Measurements from ENCODE around the gene ADAMTS17.

ADAMTS17 gene

DNA sequence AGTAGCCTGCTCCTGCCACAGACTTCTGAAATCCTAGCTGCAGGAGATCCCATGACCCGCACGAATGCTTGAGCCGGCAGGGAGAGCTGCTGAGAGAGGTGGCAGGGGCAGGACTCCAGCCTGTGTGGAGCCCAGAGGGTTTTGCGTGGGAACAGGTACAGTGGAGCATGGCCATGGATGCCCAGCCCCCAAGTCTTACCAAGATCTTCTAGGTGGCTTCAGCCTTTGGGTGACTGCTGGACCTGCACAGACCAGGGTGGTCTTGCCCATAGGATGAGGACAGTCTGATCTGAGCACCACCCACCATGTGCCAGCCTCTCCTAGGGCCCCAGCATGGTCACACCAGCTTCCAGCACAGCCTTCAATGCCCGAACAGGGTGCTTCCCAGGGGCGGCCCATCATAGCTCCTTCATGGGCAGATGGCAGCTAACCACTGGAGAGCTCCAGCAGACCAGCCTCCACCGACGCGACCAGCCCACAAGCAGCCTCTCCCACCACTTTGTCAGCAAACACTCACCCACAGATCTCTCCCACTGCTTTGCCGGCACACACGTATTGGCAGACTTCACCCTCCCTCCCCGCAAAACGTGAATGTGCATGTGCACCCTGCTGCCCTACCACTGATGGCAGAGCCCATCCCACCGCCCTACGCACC, 56.0 kb downstream of the ADAMTS17 start:
- DNase-seq: no peak
- Histone ChIP-seq H3K4me3 (ENCODE audit: low read depth, low read length) (no peak overlapping the region), H3K36me3 (no peaks in the 10 kb centered on the region), H3K27me3 (ENCODE audit: insufficient read depth, low read depth, severe bottlenecking) (peaks cover 7% of the 10 kb centered on the region), H3K27ac (no peak overlapping the region), H3K9me3 (ENCODE audit: severe bottlenecking) (no peaks in the 10 kb centered on the region)
- TF ChIP-seq, protein P1, sequence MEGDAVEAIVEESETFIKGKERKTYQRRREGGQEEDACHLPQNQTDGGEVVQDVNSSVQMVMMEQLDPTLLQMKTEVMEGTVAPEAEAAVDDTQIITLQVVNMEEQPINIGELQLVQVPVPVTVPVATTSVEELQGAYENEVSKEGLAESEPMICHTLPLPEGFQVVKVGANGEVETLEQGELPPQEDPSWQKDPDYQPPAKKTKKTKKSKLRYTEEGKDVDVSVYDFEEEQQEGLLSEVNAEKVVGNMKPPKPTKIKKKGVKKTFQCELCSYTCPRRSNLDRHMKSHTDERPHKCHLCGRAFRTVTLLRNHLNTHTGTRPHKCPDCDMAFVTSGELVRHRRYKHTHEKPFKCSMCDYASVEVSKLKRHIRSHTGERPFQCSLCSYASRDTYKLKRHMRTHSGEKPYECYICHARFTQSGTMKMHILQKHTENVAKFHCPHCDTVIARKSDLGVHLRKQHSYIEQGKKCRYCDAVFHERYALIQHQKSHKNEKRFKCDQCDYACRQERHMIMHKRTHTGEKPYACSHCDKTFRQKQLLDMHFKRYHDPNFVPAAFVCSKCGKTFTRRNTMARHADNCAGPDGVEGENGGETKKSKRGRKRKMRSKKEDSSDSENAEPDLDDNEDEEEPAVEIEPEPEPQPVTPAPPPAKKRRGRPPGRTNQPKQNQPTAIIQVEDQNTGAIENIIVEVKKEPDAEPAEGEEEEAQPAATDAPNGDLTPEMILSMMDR (IDR thresholded peaks at IDR 0.05; ENCODE audit: low read depth, low read length): no peak

- DNase-seq: no peak
- Histone ChIP-seq H3K36me3 (no peaks in the 10 kb centered on the region), H3K27me3 (ENCODE audit: insufficient read depth, low read depth, severe bottlenecking) (peaks cover 9% of the 10 kb centered on the region), H3K9me3 (ENCODE audit: severe bottlenecking) (no peaks in the 10 kb centered on the region), H3K4me3 (ENCODE audit: low read depth, low read length) (no peak overlapping the region), H3K27ac (no peak overlapping the region)
- TF ChIP-seq, protein P1 (IDR thresholded peaks at IDR 0.05; ENCODE audit: low read depth, low read length): no peak
These were observed 57.1 kb downstream of the ADAMTS17 start for GRCh38 chr15:100284701-100285100.

DNA sequence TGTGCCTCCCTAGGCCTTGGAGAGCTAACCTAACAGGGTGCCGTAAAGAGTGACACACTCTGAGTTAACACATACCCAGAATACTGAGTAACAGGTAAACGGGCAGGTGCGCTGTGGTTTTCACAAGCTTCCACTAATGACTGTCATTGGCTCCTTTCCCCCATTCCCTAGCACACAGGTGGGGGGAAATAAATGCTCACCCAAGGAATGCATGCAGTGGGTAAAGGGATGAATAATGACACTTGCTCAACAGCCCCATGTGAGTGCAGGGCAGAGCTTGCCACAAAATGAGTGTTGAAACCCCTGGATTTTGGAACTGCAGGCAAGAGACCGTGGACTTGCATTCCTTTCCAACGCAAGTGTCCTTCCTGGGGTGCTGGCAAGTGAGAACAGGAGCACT, 57.6 kb downstream of the ADAMTS17 start:
- Histone ChIP-seq H3K36me3 (no peaks in the 10 kb centered on the region), H3K27me3 (ENCODE audit: insufficient read depth, low read depth, severe bottlenecking) (peaks cover 9% of the 10 kb centered on the region), H3K4me3 (ENCODE audit: low read depth, low read length) (no peak overlapping the region), H3K27ac (no peak overlapping the region), H3K9me3 (ENCODE audit: severe bottlenecking) (no peaks in the 10 kb centered on the region)
- no peak for DNase-seq
- TF ChIP-seq, protein P1 (IDR thresholded peaks at IDR 0.05; ENCODE audit: low read depth, low read length): no peak

DNA sequence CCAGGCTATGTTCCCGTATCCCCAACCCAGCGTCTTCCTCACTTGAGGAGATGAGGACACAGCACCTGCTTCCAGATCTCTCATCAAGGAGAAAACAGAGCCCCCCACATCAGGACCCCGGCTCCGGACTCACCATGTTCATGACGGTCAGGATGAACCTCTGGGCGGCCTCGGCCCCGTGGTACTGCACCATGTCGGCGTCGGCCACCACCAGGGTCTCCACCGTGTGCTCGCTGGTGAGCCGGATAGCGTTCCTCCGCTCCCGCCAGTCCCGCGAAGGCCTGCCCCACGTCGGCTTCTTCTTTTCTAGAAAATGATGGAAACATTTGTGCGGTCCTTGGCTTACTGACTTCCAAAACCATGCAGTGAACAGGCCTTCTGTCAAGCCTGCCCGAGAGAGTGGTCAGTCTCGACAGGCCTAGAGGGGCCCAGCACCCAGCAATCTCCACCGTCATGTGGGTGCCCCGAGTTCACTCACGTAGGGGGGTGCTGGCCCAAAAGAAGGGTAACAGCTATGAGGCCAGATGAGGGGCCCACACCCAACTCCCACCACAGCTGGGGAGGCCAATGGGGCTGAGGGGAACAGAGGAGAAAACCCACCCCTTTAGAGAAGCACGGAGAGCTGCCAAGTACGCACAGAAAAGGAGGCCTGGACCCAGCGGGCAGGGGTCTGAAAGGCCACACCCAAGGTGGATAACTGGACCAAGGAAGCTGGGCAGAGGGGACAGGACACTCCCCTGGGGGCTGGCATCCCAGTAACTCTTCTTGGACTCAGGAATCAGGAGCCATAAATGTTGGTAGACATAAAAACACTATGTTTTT, 60.5 kb downstream of the ADAMTS17 start:
- no peaks in the 10 kb centered on the region for H3K9me3 ChIP-seq (ENCODE audit: severe bottlenecking)
- TF ChIP-seq, protein P1 (IDR thresholded peaks at IDR 0.05; ENCODE audit: low read depth, low read length): no peak
- no peak overlapping the region for H3K27ac ChIP-seq
- peaks cover 23% of the 10 kb centered on the region for H3K27me3 ChIP-seq (ENCODE audit: insufficient read depth, low read depth, severe bottlenecking)
- no peaks in the 10 kb centered on the region for H3K36me3 ChIP-seq
- no peak for DNase-seq
- H3K4me3 ChIP-seq (ENCODE audit: low read depth, low read length): no peak overlapping the region

DNA sequence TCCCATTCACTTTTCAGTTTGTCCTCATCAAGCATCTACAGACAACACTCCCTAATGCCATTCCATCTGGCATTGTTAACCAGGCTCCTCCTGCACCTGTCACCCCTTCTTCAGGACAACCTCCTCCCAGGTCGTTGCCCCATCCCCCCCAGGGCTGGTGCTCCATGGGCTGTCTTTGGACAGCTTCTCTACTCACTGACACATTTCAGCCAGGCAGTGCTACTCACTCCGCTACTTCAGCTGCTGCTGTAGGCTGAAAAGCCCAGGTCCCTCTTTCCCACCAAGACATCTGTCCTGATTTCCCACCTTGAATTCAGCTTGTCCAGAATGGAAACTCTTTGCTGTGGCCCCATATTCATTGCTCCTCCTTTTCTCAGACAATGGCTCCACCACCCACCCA, 61.9 kb downstream of the ADAMTS17 start:
- Histone ChIP-seq H3K27me3 (ENCODE audit: insufficient read depth, low read depth, severe bottlenecking) (peaks cover 23% of the 10 kb centered on the region), H3K36me3 (no peaks in the 10 kb centered on the region), H3K27ac (no peak overlapping the region), H3K4me3 (ENCODE audit: low read depth, low read length) (no peak overlapping the region), H3K9me3 (ENCODE audit: severe bottlenecking) (no peaks in the 10 kb centered on the region)
- TF ChIP-seq, protein P1 (IDR thresholded peaks at IDR 0.05; ENCODE audit: low read depth, low read length): no peak
- no peak for DNase-seq
